ENCODE results near the gene CEP135.
"Not testable (repeated sequence)": the region's sequence is repeated elsewhere in the genome, so short reads cannot be mapped to it uniquely, and the experiment has no call there.

CEP135 gene

GRCh38 chr4:55941881-55942396, 6.8 kb upstream of the CEP135 start:
- no peak for DNase-seq (ENCODE audit: low spot score)

- no peak for DNase-seq (ENCODE audit: low spot score)
These were observed 1.4 kb upstream of the CEP135 start for GRCh38 chr4:55947254-55947882.

GRCh38 chr4:55947912-55948725, 626 bp upstream of the CEP135 start:
- peak; percentile 28 for DNase-seq (ENCODE audit: low spot score)

GRCh38 chr4:55949482-55949802, 697 bp downstream of the CEP135 start:
- no peak for DNase-seq (ENCODE audit: low spot score)

GRCh38 chr4:55951191-55951922, 2.6 kb downstream of the CEP135 start:
- no peak for DNase-seq (ENCODE audit: low spot score)

- no peak for DNase-seq (ENCODE audit: low spot score)
These were observed 7.0 kb downstream of the CEP135 start for GRCh38 chr4:55955710-55956109.

GRCh38 chr4:55959655-55960054, 10.9 kb downstream of the CEP135 start:
- DNase-seq (ENCODE audit: low spot score), result no peak

- no peak for DNase-seq (ENCODE audit: low spot score)
These were observed 15.3 kb downstream of the CEP135 start for GRCh38 chr4:55964046-55964445.

GRCh38 chr4:55965585-55965984, 16.8 kb downstream of the CEP135 start:
- DNase-seq (ENCODE audit: low spot score), result peak; percentile 13

GRCh38 chr4:55966324-55966723, 17.6 kb downstream of the CEP135 start:
- not testable (repeated sequence) for DNase-seq (ENCODE audit: low spot score)

GRCh38 chr4:55967376-55967775, 18.6 kb downstream of the CEP135 start:
- no peak for DNase-seq (ENCODE audit: low spot score)

GRCh38 chr4:55973650-55974049, 24.9 kb downstream of the CEP135 start:
- no peak for DNase-seq (ENCODE audit: low spot score)

- no peak for DNase-seq (ENCODE audit: low spot score)
These were observed 29.1 kb downstream of the CEP135 start for GRCh38 chr4:55977811-55978210.

- DNase-seq (ENCODE audit: low spot score), result no peak
These were observed 30.8 kb downstream of the CEP135 start for GRCh38 chr4:55979562-55979961.

- DNase-seq (ENCODE audit: low spot score), result no peak
These were observed 32.0 kb downstream of the CEP135 start for GRCh38 chr4:55980725-55981124.

GRCh38 chr4:55982976-55983375, 34.2 kb downstream of the CEP135 start:
- no peak for DNase-seq (ENCODE audit: low spot score)

GRCh38 chr4:55989766-55990165, 41.0 kb downstream of the CEP135 start:
- DNase-seq (ENCODE audit: low spot score), result no peak

GRCh38 chr4:55993994-55994663, 45.4 kb downstream of the CEP135 start:
- peak; percentile 31 for DNase-seq (ENCODE audit: low spot score)

- no peak for DNase-seq (ENCODE audit: low spot score)
These were observed 47.9 kb downstream of the CEP135 start for GRCh38 chr4:55996646-55997045.

GRCh38 chr4:56003606-56004005, 54.9 kb downstream of the CEP135 start:
- no peak for DNase-seq (ENCODE audit: low spot score)

GRCh38 chr4:56004235-56004634, 55.5 kb downstream of the CEP135 start:
- DNase-seq (ENCODE audit: low spot score), result no peak

GRCh38 chr4:56007154-56007553, 58.4 kb downstream of the CEP135 start:
- DNase-seq (ENCODE audit: low spot score), result no peak
